B cell (primary cell): Measurements from ENCODE around the gene EXOC4. TPM values are rescaled to one million over a fixed set of nuclear protein-coding genes. Genes with fewer than 3 reads are reported as not detected.
"Not testable (repeated sequence)": the region's sequence is repeated elsewhere in the genome, so short reads cannot be mapped to it uniquely, and the experiment has no call there.

Source experiments
- ATAC-seq: fragments of 200-7000 bp; cut with Tn5 transposase; one replicate; pipeline ENCODE4 v1.10.0; 2021; ENCODE audit warnings: low read depth, mild to moderate bottlenecking, moderate number of reproducible peaks, moderate library complexity
- CTCF ChIA-PET: fragments of 350-600 bp; sonication (Branson Sonifier 250); formaldehyde crosslinking; loops from one replicate; lab custom pipeline; 2021; ENCODE audit warnings: antibody characterized with exemption, inconsistent platforms; lab: Charles Lee
- POLR2A ChIA-PET: fragments of 350-600 bp; sonication (Branson Sonifier 250); formaldehyde crosslinking; loops from one replicate; lab custom pipeline; 2021; ENCODE audit warnings: antibody characterized with exemption; lab: Charles Lee
- DNase-seq: peaks from one replicate; pipeline ENCODE4 v3.0.0; 2013
- H2AFZ ChIP-seq: 2 replicates; pipeline ENCODE4 v1.6.1; 2012; ENCODE audit warnings: mild to moderate bottlenecking, low read depth, low read length; ENCODE audit not compliant: insufficient read depth, poor library complexity, severe bottlenecking
- H3K27ac ChIP-seq, 2 donors: 1 replicate in 1 of 2; 2 replicates in 1 of 2; pipeline ENCODE4 v1.5.1; 2012 to 2013; ENCODE audit warnings: low read length in 2 of 2, mild to moderate bottlenecking in 2 of 2, moderate library complexity in 1 of 2
- H3K27me3 ChIP-seq, 4 experiments: fragments of 200-600 bp in 1 of 4; sonication (generic) in 1 of 4; replicated peaks in 1 of 4; 1 replicate in 2 of 4; 2 replicates in 2 of 4; pipeline versions ENCODE4 v1.6.1 to v1.7.0; 2013 to 2016; ENCODE audit warnings: low read length in 3 of 4, mild to moderate bottlenecking in 2 of 4, mixed read lengths in 1 of 4, moderate library complexity in 1 of 4; ENCODE audit not compliant: insufficient read depth in 4 of 4, control insufficient read depth in 3 of 4; ENCODE audit errors: control extremely low read depth in 1 of 4
- H3K36me3 ChIP-seq, 2 experiments: replicated peaks in 1 of 2; 1 replicate in 1 of 2; 2 replicates in 1 of 2; pipeline versions ENCODE4 v1.6.1 to v1.7.1; 2013; ENCODE audit warnings: low read length in 1 of 2; ENCODE audit not compliant: insufficient read depth in 2 of 2, control insufficient read depth in 1 of 2; ENCODE audit errors: control extremely low read depth in 1 of 2, extremely low read depth in 1 of 2
- H3K4me1 ChIP-seq, 2 donors: fragments of 200-600 bp in 1 of 2; sonication (generic) in 1 of 2; 1 replicate in 1 of 2; 2 replicates in 1 of 2; pipeline versions ENCODE4 v1.5.1 to v1.6.1; 2013 to 2017; ENCODE audit warnings: low read length in 2 of 2; ENCODE audit not compliant: control insufficient read depth in 2 of 2, insufficient read depth in 2 of 2
- H3K4me2 ChIP-seq: replicated peaks from 2 replicates; pipeline ENCODE3; 2012; ENCODE audit warnings: mild to moderate bottlenecking, low read depth, low read length; ENCODE audit not compliant: poor library complexity, severe bottlenecking
- H3K4me3 ChIP-seq, 5 experiments: fragments of 200-600 bp in 1 of 5; sonication (generic) in 1 of 5; 1 replicate in 3 of 5; 2 replicates in 2 of 5; pipeline versions ENCODE4 v1.5.1 to v1.7.0; 2011 to 2016; ENCODE audit warnings: low read length in 4 of 5, mild to moderate bottlenecking in 4 of 5, low read depth in 2 of 5, control low read depth in 1 of 5, moderate library complexity in 1 of 5; ENCODE audit not compliant: insufficient read depth in 1 of 5; ENCODE audit errors: control extremely low read depth in 1 of 5, extremely low read depth in 1 of 5
- H3K79me2 ChIP-seq: fragments of 200-600 bp; sonication (generic); one replicate; pipeline ENCODE4 v1.6.0; 2016; ENCODE audit warnings: low read length; ENCODE audit not compliant: control insufficient read depth, insufficient read depth
- H3K9ac ChIP-seq: fragments of 200-600 bp; sonication (generic); 2 replicates; pipeline ENCODE4 v1.6.1; 2017; ENCODE audit warnings: mild to moderate bottlenecking, low read length, moderate library complexity
- H3K9me3 ChIP-seq, 3 donors: one replicate each; pipeline versions ENCODE4 v1.6.1 to v1.7.1; 2013; ENCODE audit warnings: low read length in 2 of 3; ENCODE audit not compliant: control insufficient read depth in 2 of 3, insufficient read depth in 1 of 3; ENCODE audit errors: control extremely low read depth in 1 of 3
- H4K20me1 ChIP-seq: 2 replicates; pipeline ENCODE4 v1.6.0; 2012; ENCODE audit warnings: mild to moderate bottlenecking, low read length; ENCODE audit not compliant: insufficient read depth, control insufficient read depth, poor library complexity, severe bottlenecking
- H3K27ac Mint-ChIP-seq: one replicate; pipeline ENCODE4 v1.8.0; 2021; ENCODE audit warnings: mixed read lengths
- H3K27me3 Mint-ChIP-seq: one replicate; pipeline ENCODE4 v1.8.0; 2021; ENCODE audit warnings: mixed read lengths
- H3K4me1 Mint-ChIP-seq: one replicate; pipeline ENCODE4 v1.8.0; 2021; ENCODE audit warnings: mixed read lengths
- H3K4me3 Mint-ChIP-seq: one replicate; pipeline ENCODE4 v1.8.0; 2021; ENCODE audit warnings: mixed read lengths
- H3K9me3 Mint-ChIP-seq: one replicate; pipeline ENCODE4 v1.8.0; 2022; ENCODE audit warnings: mixed read lengths; ENCODE audit not compliant: insufficient read depth
- EZH2 ChIP-seq: IDR thresholded peaks from 2 replicates; pipeline ENCODE4 v1.6.1; 2012; ENCODE audit warnings: borderline replicate concordance, low read depth, mild to moderate bottlenecking, moderate library complexity, low read length; ENCODE audit not compliant: insufficient read depth, poor library complexity, severe bottlenecking
- WGBS: methylation state at CpG from one replicate; pipeline ENCODE4 v1.1.5; 2013; ENCODE audit warnings: missing lambda C conversion rate; ENCODE audit not compliant: insufficient coverage; 5-methylcytosine and 5-hydroxymethylcytosine counted together
- intact Hi-C: fragments of 100-400 bp; cut with micrococcal nuclease; formaldehyde crosslinking; loops from one replicate; pipeline ENCODE4 v1.10.0; 2022
- polyA plus RNA-seq: library from polyadenylated mRNA; depleted of rRNA; stranded (reverse); fragments of >200 nt; gene quantifications from 2 replicates; pipeline ENCODE4 v1.2.3, GENCODE V29; 2012
- total RNA-seq, 2 donors: library from RNA; stranded (reverse); fragments of 120-200 nt in 1 of 2; gene quantifications; 1 replicate in 1 of 2; 2 replicates in 1 of 2; pipeline versions ENCODE4 v1.2.3 to v1.2.4, GENCODE V29; 2013 to 2022
- TF ChIP-seq, protein P1 (sequence below): fragments of 200-600 bp; IDR thresholded peaks from one replicate; pipeline ENCODE4 v1.8.0; 2022; ENCODE audit warnings: antibody characterized with exemption, mild to moderate bottlenecking

The EXOC4 gene
- total and polyA plus RNA-seq, 2 donors (not counting 1 experiment from before 2014, with no cell fraction given), result 16.7 to 135 TPM

DNA sequence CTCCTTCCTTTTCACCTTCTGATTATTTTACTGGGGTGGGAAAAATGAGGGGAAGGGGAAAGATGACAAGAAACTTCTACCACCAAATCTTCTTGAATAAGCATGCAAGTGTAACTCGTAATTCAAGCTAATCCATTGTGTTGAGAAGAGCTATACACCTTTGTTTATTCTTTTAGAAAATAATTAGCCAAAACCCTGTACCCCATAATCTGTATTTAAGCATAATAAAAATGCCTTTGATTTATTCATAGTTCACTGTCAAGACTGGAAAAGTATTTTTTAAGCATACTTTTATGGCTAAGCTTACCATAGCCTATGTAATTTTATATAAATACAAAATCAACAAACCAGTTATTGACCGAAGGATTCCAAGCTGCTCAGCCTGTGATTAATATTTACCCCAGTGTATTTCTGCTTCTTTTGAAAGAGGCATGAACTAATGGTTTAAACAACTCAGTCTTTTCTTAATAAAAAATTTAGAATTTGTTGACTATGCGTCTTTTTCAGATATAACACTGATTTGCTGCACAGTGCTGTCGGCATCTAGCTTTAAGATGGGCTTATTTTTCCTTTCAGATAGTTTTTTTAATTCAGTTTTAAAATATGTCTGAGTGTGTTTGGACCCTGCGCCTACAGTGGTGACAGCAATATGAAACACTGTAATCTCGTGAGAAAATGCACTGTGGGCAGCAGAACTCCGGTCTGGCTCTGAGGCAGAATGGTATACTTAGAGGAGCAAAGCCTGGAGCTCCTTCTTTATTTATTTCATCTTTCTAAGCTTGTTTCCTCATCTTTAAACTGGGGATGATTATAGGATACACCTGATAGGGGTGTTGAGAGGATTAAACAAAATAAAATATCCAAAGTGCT is 635.4 kb downstream of the EXOC4 start:
- WGBS, result no CpG with 5 or more reads among the region's 7 CpGs
- POLR2A ChIA-PET, result no interaction called here
- H3K36me3 ChIP-seq, result no peaks in the 10 kb centered on the region
- no peaks in the 10 kb centered on the region for H3K27me3 Mint-ChIP-seq
- CTCF ChIA-PET, result no interaction called here
- ATAC-seq (no peak), DNase-seq (no peak)
- no peak overlapping the region for H3K27ac Mint-ChIP-seq
- no peaks in the 10 kb centered on the region for H3K9me3 Mint-ChIP-seq
- H3K27me3 ChIP-seq, result no peaks in the 10 kb centered on the region
- H3K79me2 ChIP-seq, result no peaks in the 10 kb centered on the region
- no peak overlapping the region for H3K4me3 Mint-ChIP-seq
- no peak overlapping the region for H3K4me2 ChIP-seq
- no peaks in the 10 kb centered on the region for H3K4me1 Mint-ChIP-seq
- H3K9ac ChIP-seq, result no peak overlapping the region
- H3K27ac ChIP-seq, result no peak overlapping the region
- no peaks in the 10 kb centered on the region for H3K9me3 ChIP-seq
- H3K4me1 ChIP-seq, result no peaks in the 10 kb centered on the region
- H3K4me3 ChIP-seq, result no peak overlapping the region
- intact Hi-C loops, result no loop called here
- no peak overlapping the region for H2AFZ ChIP-seq
- H4K20me1 ChIP-seq, result no peaks in the 10 kb centered on the region
- TF ChIP-seq, protein P1, sequence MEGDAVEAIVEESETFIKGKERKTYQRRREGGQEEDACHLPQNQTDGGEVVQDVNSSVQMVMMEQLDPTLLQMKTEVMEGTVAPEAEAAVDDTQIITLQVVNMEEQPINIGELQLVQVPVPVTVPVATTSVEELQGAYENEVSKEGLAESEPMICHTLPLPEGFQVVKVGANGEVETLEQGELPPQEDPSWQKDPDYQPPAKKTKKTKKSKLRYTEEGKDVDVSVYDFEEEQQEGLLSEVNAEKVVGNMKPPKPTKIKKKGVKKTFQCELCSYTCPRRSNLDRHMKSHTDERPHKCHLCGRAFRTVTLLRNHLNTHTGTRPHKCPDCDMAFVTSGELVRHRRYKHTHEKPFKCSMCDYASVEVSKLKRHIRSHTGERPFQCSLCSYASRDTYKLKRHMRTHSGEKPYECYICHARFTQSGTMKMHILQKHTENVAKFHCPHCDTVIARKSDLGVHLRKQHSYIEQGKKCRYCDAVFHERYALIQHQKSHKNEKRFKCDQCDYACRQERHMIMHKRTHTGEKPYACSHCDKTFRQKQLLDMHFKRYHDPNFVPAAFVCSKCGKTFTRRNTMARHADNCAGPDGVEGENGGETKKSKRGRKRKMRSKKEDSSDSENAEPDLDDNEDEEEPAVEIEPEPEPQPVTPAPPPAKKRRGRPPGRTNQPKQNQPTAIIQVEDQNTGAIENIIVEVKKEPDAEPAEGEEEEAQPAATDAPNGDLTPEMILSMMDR, result no peak
- no peak for TF ChIP-seq EZH2

DNA sequence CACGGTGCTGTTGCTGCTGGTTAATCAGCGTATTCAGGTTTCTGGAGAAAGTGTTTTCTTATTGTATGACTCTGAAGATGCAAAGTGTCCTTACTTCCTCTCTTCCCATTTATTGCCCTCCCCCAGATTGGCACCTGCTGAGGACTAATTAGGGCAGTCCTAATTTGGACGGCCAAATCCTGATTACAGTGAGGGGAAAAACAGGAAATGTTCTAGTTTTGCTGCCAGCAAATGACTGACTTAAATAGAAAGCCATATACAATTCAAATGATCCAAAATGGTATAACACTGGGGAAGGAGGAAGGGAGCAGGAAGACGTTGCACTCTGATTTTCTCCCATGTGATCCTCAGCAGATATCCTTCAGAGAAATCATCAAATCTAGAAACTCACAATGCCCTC is 651.9 kb downstream of the EXOC4 start:
- no peak overlapping the region for H3K4me3 ChIP-seq
- ChIA-PET POLR2A (no interaction called here), CTCF (no interaction called here)
- H3K27ac ChIP-seq, result no peak overlapping the region
- no CpG with 5 or more reads among the region's 4 CpGs for WGBS
- no peaks in the 10 kb centered on the region for H3K9me3 ChIP-seq
- no peaks in the 10 kb centered on the region for H3K4me1 Mint-ChIP-seq
- H3K27me3 Mint-ChIP-seq, result no peaks in the 10 kb centered on the region
- TF ChIP-seq, protein P1, result no peak
- TF ChIP-seq EZH2, result no peak
- H3K36me3 ChIP-seq, result peaks cover 2% of the 10 kb centered on the region in 2 experiments
- no peaks in the 10 kb centered on the region for H3K27me3 ChIP-seq
- no peak for ATAC-seq
- no peak overlapping the region for H3K4me2 ChIP-seq
- no peak overlapping the region for H3K27ac Mint-ChIP-seq
- no peaks in the 10 kb centered on the region for H4K20me1 ChIP-seq
- DNase-seq, result no peak
- H3K9me3 Mint-ChIP-seq, result no peaks in the 10 kb centered on the region
- no peak overlapping the region for H3K4me3 Mint-ChIP-seq
- intact Hi-C loops, result no loop called here
- no peak overlapping the region for H2AFZ ChIP-seq
- H3K4me1 ChIP-seq, result no peaks in the 10 kb centered on the region
- H3K9ac ChIP-seq, result no peak overlapping the region
- no peaks in the 10 kb centered on the region for H3K79me2 ChIP-seq

DNA sequence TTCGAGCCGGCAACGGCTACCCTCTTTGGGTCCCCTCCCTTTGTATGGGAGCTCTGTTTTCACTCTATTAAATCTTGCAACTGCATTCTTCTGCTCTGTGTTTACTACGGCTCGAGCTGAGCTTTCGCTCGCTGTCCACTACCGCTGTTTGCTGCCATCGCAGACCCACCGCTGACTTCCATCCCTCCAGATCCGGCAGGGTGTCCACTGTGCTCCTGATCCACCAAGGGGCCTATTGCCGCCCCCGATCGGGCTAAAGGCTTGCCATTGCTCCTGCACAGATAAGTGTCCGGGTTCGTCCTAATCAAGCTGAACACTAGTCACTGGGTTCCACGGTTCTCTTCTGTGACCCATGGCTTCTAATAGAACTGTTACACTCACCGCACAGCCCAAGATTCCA is 653.7 kb downstream of the EXOC4 start:
- H3K4me1 ChIP-seq, H3K79me2 ChIP-seq, POLR2A ChIA-PET, CTCF ChIA-PET, H3K4me3 Mint-ChIP-seq, H3K27ac ChIP-seq, H3K27me3 Mint-ChIP-seq, H3K4me3 ChIP-seq, H3K4me1 Mint-ChIP-seq, H3K9me3 ChIP-seq, H3K27me3 ChIP-seq, H3K27ac Mint-ChIP-seq, H4K20me1 ChIP-seq, intact Hi-C loops, ATAC-seq, H3K36me3 ChIP-seq, H2AFZ ChIP-seq, H3K4me2 ChIP-seq, DNase-seq, H3K9me3 Mint-ChIP-seq, H3K9ac ChIP-seq: not testable (repeated sequence)
- 96% methylated on average over 15 of the region's 18 CpGs for WGBS
